ENCODE results near the gene PROSER1. TPM values are rescaled to one million over a fixed set of nuclear protein-coding genes. Genes with fewer than 3 reads are reported as not detected.

The PROSER1 gene
- total RNA-seq, 1 experiment from 2014 or later: 39.5 TPM

DNA sequence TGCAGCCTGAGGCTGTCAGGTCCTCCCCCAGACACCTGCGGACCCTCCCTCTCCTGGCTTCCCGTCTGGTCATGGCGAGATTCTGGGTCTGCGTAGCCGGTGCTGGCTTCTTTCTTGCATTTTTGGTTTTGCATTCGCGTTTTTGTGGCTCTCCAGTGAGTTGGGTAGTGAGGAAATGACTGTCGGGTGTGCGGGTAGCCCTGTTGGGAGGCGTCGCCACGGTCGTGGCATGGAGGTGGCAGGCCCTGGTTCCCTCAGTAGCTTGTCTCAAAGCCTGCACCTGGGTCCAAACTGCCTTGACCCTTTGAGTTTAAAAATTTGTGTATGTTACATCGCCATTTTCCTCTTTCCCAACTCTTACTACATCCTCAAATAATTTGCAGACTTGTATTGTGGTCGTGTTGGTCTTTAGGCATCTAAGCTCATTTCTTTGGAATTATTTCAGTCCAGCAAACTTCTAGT is 711 bp upstream of the PROSER1 start:
- intact Hi-C loops (cut with micrococcal nuclease; ENCODE audit: unreplicated experiment): no loop called here
- BruUV-seq (replicated peaks): no TSS peak
- peak; percentile 14 for DNase-seq
- Mint-ChIP-seq H3K36me3 (ENCODE audit: insufficient read depth, unreplicated experiment) (peaks cover 35% of the 10 kb centered on the region), H3K4me3 (ENCODE audit: low read depth, unreplicated experiment) (peak overlapping the region; percentile 96), H3K27me3 (ENCODE audit: unreplicated experiment) (no peaks in the 10 kb centered on the region), H3K9me3 (ENCODE audit: low read depth, unreplicated experiment) (no peaks in the 10 kb centered on the region), H3K27ac (ENCODE audit: unreplicated experiment) (peak overlapping the region; percentile 83), H3K4me1 (ENCODE audit: low read depth, unreplicated experiment) (no peaks in the 10 kb centered on the region)
- CTCF ChIA-PET: no interaction called here
- TF ChIP-seq, protein P1, sequence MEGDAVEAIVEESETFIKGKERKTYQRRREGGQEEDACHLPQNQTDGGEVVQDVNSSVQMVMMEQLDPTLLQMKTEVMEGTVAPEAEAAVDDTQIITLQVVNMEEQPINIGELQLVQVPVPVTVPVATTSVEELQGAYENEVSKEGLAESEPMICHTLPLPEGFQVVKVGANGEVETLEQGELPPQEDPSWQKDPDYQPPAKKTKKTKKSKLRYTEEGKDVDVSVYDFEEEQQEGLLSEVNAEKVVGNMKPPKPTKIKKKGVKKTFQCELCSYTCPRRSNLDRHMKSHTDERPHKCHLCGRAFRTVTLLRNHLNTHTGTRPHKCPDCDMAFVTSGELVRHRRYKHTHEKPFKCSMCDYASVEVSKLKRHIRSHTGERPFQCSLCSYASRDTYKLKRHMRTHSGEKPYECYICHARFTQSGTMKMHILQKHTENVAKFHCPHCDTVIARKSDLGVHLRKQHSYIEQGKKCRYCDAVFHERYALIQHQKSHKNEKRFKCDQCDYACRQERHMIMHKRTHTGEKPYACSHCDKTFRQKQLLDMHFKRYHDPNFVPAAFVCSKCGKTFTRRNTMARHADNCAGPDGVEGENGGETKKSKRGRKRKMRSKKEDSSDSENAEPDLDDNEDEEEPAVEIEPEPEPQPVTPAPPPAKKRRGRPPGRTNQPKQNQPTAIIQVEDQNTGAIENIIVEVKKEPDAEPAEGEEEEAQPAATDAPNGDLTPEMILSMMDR (IDR thresholded peaks at IDR 0.05; ENCODE audit: unreplicated experiment): no peak

DNA sequence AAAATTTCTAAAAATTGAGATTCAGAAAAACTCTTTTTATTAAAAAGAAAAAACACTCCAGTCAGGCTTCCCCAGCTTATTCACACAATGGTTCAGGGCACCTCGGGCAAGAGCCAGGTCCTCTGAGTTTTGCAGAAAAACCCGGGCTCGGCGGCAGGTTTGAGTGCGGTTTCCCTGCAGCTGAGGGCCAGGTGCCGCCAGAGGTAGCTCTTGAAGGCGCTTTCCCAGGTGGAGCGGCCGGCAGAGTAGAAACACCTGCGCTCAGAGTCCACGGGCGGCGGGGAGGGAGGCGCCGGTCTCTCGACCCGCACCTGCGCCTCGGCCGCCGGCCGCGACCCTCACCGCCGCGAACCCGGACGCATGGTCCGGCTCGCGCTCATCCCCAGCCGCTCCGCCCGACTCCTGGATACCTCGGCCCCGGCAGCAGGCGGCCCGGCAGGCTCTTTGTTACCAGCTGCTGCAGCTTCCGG is 444 bp downstream of the PROSER1 start:
- peaks cover 35% of the 10 kb centered on the region for H3K36me3 Mint-ChIP-seq (ENCODE audit: insufficient read depth, unreplicated experiment)
- no peaks in the 10 kb centered on the region for H3K4me1 Mint-ChIP-seq (ENCODE audit: low read depth, unreplicated experiment)
- no TSS peak for BruUV-seq (replicated peaks)
- no peak overlapping the region for H3K27ac Mint-ChIP-seq (ENCODE audit: unreplicated experiment)
- intact Hi-C loops (cut with micrococcal nuclease; ENCODE audit: unreplicated experiment): no loop called here
- H3K4me3 Mint-ChIP-seq (ENCODE audit: low read depth, unreplicated experiment): peak overlapping the region; percentile 96
- CTCF ChIA-PET: no interaction called here
- TF ChIP-seq, protein P1 (IDR thresholded peaks at IDR 0.05; ENCODE audit: unreplicated experiment): no peak
- no peaks in the 10 kb centered on the region for H3K27me3 Mint-ChIP-seq (ENCODE audit: unreplicated experiment)
- no peak for DNase-seq
- H3K9me3 Mint-ChIP-seq (ENCODE audit: low read depth, unreplicated experiment): no peaks in the 10 kb centered on the region

DNA sequence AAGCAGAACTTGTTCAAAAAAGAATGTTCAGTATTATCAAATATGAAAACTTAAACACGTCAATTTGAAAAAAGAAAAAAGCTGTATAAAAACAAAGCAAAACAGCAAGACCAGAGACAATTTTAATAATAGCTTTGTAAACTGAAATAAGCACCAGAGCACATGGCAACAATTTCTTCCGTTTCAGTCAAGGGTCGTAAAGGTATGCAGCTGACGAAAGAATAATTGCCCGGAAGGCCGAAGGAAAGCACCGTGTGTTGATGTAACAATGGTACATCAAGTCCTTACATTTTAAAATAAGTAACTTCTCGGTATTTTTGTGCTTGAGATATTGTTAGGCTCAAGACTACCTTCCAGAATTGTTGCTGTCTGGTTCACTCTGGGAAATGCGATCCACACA is 1.7 kb downstream of the PROSER1 start:
- DNase-seq: no peak
- intact Hi-C loops (cut with micrococcal nuclease; ENCODE audit: unreplicated experiment): no loop called here
- Mint-ChIP-seq H3K9me3 (ENCODE audit: low read depth, unreplicated experiment) (no peaks in the 10 kb centered on the region), H3K4me3 (ENCODE audit: low read depth, unreplicated experiment) (peak overlapping the region; percentile 96), H3K4me1 (ENCODE audit: low read depth, unreplicated experiment) (no peaks in the 10 kb centered on the region), H3K27me3 (ENCODE audit: unreplicated experiment) (no peaks in the 10 kb centered on the region), H3K36me3 (ENCODE audit: insufficient read depth, unreplicated experiment) (peaks cover 35% of the 10 kb centered on the region), H3K27ac (ENCODE audit: unreplicated experiment) (peak overlapping the region; percentile 81)
- TF ChIP-seq, protein P1 (IDR thresholded peaks at IDR 0.05; ENCODE audit: unreplicated experiment): no peak
- BruUV-seq (replicated peaks): no TSS peak
- CTCF ChIA-PET: no interaction called here

DNA sequence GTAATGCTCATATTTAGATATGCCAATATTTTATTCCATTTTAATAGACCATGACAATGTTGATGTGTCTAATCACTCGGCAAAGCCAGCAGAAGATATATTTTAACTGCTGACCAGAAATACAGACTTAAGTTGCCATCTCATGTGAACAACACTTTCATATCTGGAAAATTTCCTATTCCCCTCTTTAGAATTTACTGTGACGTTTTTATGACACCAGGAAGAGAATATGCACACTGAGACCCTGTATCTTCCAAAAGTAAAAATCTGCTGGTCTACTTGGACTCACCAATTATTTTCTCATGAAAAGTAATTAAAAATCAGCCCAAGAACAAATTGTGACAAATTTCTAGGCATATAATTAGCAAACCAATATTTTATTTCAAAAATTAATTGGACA is 2.1 kb downstream of the PROSER1 start:
- TF ChIP-seq, protein P1 (IDR thresholded peaks at IDR 0.05; ENCODE audit: unreplicated experiment): no peak
- H3K36me3 Mint-ChIP-seq (ENCODE audit: insufficient read depth, unreplicated experiment): peaks cover 35% of the 10 kb centered on the region
- no TSS peak for BruUV-seq (replicated peaks)
- H3K9me3 Mint-ChIP-seq (ENCODE audit: low read depth, unreplicated experiment): no peaks in the 10 kb centered on the region
- CTCF ChIA-PET: no interaction called here
- no peaks in the 10 kb centered on the region for H3K4me1 Mint-ChIP-seq (ENCODE audit: low read depth, unreplicated experiment)
- H3K27ac Mint-ChIP-seq (ENCODE audit: unreplicated experiment): peak overlapping the region; percentile 81
- H3K4me3 Mint-ChIP-seq (ENCODE audit: low read depth, unreplicated experiment): peak overlapping the region; percentile 96
- intact Hi-C loops (cut with micrococcal nuclease; ENCODE audit: unreplicated experiment): no loop called here
- DNase-seq: no peak
- no peaks in the 10 kb centered on the region for H3K27me3 Mint-ChIP-seq (ENCODE audit: unreplicated experiment)

Data from Calu3 (cell line).